ENCODE results near the gene LY6G6F.

GRCh38 chr6:31661262-31662123, 45.2 kb upstream of the LY6G6F start:
- TF ChIP-seq EZH2 (IDR thresholded peaks at IDR 0.05; ENCODE audit: insufficient read depth, poor library complexity, severe bottlenecking) (no peak), EZH2phosphoT487 (IDR thresholded peaks at IDR 0.05; ENCODE audit: insufficient read depth, low read depth) (no peak)
